ENCODE measurements around the gene BHLHE40. TPM values are rescaled to one million over a fixed set of nuclear protein-coding genes. Genes with fewer than 3 reads are reported as not detected.

Gene BHLHE40
- total RNA-seq, 1 donor from 2014 or later = 15.2 TPM

DNA sequence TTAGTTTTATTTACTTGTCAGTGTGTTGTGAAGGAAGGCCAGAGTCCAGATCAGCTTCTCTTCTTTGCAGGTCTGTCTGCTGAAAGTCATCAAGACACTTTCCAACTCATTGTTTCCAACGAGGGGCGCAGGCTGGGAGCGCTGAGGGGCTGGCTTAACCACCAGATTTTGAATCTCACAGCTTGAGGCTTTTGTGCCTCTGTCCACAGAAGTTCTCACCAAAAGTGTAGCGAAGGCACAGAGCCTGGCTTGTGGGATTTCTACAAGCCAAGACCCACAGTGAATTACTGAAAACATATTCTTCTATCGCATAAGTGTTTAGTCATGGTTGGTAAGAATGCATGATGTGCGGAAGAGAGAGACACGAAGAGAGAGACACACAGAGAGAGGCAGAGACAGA is 35.2 kb downstream of the BHLHE40 start:
- Mint-ChIP-seq H3K4me3 (ENCODE audit: unreplicated experiment) (no peak overlapping the region), H3K27ac (ENCODE audit: unreplicated experiment) (peak overlapping the region; percentile 14), H3K36me3 (ENCODE audit: low read depth, unreplicated experiment) (no peaks in the 10 kb centered on the region), H3K4me1 (ENCODE audit: unreplicated experiment) (peaks cover 46% of the 10 kb centered on the region), H3K9me3 (ENCODE audit: unreplicated experiment) (no peaks in the 10 kb centered on the region), H3K27me3 (ENCODE audit: unreplicated experiment) (peaks cover 13% of the 10 kb centered on the region)
- TF ChIP-seq, protein P1, sequence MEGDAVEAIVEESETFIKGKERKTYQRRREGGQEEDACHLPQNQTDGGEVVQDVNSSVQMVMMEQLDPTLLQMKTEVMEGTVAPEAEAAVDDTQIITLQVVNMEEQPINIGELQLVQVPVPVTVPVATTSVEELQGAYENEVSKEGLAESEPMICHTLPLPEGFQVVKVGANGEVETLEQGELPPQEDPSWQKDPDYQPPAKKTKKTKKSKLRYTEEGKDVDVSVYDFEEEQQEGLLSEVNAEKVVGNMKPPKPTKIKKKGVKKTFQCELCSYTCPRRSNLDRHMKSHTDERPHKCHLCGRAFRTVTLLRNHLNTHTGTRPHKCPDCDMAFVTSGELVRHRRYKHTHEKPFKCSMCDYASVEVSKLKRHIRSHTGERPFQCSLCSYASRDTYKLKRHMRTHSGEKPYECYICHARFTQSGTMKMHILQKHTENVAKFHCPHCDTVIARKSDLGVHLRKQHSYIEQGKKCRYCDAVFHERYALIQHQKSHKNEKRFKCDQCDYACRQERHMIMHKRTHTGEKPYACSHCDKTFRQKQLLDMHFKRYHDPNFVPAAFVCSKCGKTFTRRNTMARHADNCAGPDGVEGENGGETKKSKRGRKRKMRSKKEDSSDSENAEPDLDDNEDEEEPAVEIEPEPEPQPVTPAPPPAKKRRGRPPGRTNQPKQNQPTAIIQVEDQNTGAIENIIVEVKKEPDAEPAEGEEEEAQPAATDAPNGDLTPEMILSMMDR (IDR thresholded peaks at IDR 0.05; ENCODE audit: unreplicated experiment) = no peak
- no peak for DNase-seq (ENCODE audit: low spot score)

DNA sequence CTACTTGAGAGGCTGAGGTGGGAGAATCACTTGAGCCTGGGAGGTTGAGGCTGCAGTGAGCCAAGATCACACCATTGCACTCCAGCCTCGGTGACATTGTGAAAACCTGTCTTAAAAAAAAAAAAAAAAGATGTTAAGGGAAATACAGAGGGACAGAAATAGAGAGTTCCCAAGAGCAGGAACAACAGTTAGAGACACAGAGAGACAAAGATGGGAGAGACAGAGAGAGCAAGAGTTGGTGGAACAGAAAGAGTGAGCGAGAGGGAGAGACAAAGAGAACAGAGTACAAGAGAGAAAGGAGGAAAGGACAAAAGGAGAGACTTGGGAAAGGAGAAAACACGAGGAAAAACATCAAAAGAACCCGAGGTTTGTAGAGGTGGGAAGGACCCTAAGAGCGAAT is 35.8 kb downstream of the BHLHE40 start:
- no peaks in the 10 kb centered on the region for H3K9me3 Mint-ChIP-seq (ENCODE audit: unreplicated experiment)
- no peak overlapping the region for H3K4me3 Mint-ChIP-seq (ENCODE audit: unreplicated experiment)
- no peak overlapping the region for H3K27ac Mint-ChIP-seq (ENCODE audit: unreplicated experiment)
- H3K36me3 Mint-ChIP-seq (ENCODE audit: low read depth, unreplicated experiment) = no peaks in the 10 kb centered on the region
- TF ChIP-seq, protein P1 (IDR thresholded peaks at IDR 0.05; ENCODE audit: unreplicated experiment) = no peak
- peaks cover 12% of the 10 kb centered on the region for H3K27me3 Mint-ChIP-seq (ENCODE audit: unreplicated experiment)
- peaks cover 51% of the 10 kb centered on the region for H3K4me1 Mint-ChIP-seq (ENCODE audit: unreplicated experiment)
- no peak for DNase-seq (ENCODE audit: low spot score)

DNA sequence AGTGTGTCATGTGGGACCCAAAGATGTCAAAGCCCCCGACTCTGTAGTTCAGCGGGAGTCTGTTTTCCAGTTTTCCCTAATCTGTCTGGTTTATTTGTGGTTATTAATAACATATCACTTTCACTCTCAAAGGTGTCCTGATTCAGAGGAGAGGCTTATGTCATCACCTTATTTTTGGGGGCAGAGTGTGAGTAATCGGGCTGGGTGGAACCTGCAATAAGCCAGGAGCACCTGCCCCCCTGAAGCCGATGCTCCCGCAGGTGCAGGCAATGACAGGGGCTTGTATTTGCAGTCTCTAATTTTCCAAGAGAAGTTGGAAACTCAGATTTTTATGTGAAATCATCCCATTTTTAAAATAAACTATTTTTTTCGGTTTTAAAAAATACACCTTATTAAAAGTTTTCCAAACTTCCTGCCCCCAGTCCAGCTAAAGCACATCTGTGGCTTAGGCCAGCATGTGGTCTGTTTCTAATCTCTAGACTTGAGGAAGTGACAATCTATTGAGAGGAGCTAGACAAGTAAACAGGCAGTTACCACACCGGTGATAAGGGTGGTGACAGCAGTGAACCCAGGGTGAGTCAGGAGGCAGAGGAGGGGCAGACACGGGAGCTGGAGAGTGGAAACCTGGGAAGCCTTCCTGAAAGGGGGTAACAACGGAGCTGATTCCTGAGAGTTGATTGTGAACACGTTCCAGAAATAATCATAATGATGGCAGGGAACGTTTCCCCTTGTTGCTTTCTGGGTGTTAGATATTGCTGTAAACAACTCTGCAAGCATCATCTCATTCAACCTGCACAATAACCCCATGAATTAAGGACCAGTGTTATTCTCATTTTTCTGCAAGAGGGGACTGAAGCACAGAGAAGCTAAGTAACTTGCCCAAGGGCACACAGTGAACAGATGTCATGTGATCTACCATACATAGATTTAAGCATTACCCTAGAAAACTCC is 37.2 kb downstream of the BHLHE40 start:
- DNase-seq (ENCODE audit: low spot score) = no peak
- Mint-ChIP-seq H3K27me3 (ENCODE audit: unreplicated experiment) (peaks cover 12% of the 10 kb centered on the region), H3K27ac (ENCODE audit: unreplicated experiment) (peak overlapping the region; percentile 5), H3K4me1 (ENCODE audit: unreplicated experiment) (peaks cover 42% of the 10 kb centered on the region), H3K9me3 (ENCODE audit: unreplicated experiment) (no peaks in the 10 kb centered on the region), H3K4me3 (ENCODE audit: unreplicated experiment) (no peak overlapping the region), H3K36me3 (ENCODE audit: low read depth, unreplicated experiment) (no peaks in the 10 kb centered on the region)
- TF ChIP-seq, protein P1 (IDR thresholded peaks at IDR 0.05; ENCODE audit: unreplicated experiment) = no peak

DNA sequence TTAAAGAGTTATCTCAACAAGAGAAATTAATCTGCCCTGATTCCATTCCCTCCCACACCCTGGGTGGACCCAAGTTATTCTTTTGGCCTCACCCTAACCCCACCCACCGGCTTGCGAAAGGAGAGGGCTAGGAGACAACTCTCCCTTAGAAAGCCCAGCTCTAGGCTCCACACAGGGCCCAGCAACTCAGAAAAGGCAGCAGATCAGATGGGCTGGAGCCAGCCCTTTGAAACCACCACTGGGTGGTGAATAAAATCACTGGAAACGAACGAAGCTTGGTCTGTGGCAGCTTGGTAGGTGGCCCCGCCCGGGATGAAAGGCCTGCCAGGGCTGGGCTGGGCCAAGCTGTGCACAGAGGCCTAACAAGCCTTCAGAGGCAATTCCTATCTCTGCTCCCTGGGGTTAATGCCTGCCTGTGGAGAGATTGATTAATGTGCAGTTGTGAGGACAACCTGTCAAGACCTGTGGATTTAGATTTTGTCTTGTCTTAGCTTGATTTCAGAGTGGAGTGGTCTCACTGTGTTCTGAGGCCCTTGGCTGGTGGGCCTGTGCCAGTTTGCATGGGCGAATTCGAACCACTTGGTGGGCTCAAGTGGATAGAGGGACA is 38.8 kb downstream of the BHLHE40 start:
- TF ChIP-seq, protein P1 (IDR thresholded peaks at IDR 0.05; ENCODE audit: unreplicated experiment) = no peak
- Mint-ChIP-seq H3K27ac (ENCODE audit: unreplicated experiment) (no peak overlapping the region), H3K27me3 (ENCODE audit: unreplicated experiment) (peaks cover 9% of the 10 kb centered on the region), H3K4me1 (ENCODE audit: unreplicated experiment) (peaks cover 31% of the 10 kb centered on the region), H3K9me3 (ENCODE audit: unreplicated experiment) (no peaks in the 10 kb centered on the region), H3K4me3 (ENCODE audit: unreplicated experiment) (no peak overlapping the region), H3K36me3 (ENCODE audit: low read depth, unreplicated experiment) (no peaks in the 10 kb centered on the region)
- no peak for DNase-seq (ENCODE audit: low spot score)
